Activated T-helper 1 cell treated with anti-CD3 and anti-CD28 coated beads, Interleukin-12 subunit alpha, Interleukin-12 subunit beta, Interleukin-2, Interleukin-4 antibody, amounts not matched to agents 30 ng/mL and 10 ng/mL and 1 ng/mL, durations not matched to agents 14 hours and 24 hours and 36 hours (primary cell): ENCODE measurements around the gene CTAGE1. TPM values are rescaled to one million over a fixed set of nuclear protein-coding genes. Genes with fewer than 3 reads are reported as not detected.

Experiments
- DNase-seq: peaks from one replicate; pipeline ENCODE4 v3.0.0; 2021; ENCODE audit warnings: low spot score
- H3K27ac Mint-ChIP-seq: one replicate; pipeline ENCODE4 v1.8.0; 2021; ENCODE audit warnings: mild to moderate bottlenecking, mixed read lengths
- H3K27me3 Mint-ChIP-seq: one replicate; pipeline ENCODE4 v1.8.0; 2022; ENCODE audit warnings: mild to moderate bottlenecking, moderate library complexity, mixed read lengths; ENCODE audit not compliant: insufficient read depth
- H3K36me3 Mint-ChIP-seq: one replicate; pipeline ENCODE4 v1.8.0; 2021; ENCODE audit warnings: low read depth, mixed read lengths
- H3K4me1 Mint-ChIP-seq: one replicate; pipeline ENCODE4 v1.8.0; 2021; ENCODE audit warnings: low read depth, mixed read lengths
- H3K4me3 Mint-ChIP-seq: one replicate; pipeline ENCODE4 v1.8.0; 2021; ENCODE audit warnings: mild to moderate bottlenecking, moderate library complexity, mixed read lengths
- H3K9me3 Mint-ChIP-seq: one replicate; pipeline ENCODE4 v1.8.0; 2021; ENCODE audit warnings: mixed read lengths
- intact Hi-C: fragments of 100-400 bp; cut with micrococcal nuclease; formaldehyde crosslinking; loops from one replicate; pipeline ENCODE4 v1.15.1; 2024
- total RNA-seq: library from RNA; stranded (reverse); gene quantifications from 2 replicates; pipeline ENCODE4 v1.2.3, GENCODE V29; 2022

The CTAGE1 gene, protein sequence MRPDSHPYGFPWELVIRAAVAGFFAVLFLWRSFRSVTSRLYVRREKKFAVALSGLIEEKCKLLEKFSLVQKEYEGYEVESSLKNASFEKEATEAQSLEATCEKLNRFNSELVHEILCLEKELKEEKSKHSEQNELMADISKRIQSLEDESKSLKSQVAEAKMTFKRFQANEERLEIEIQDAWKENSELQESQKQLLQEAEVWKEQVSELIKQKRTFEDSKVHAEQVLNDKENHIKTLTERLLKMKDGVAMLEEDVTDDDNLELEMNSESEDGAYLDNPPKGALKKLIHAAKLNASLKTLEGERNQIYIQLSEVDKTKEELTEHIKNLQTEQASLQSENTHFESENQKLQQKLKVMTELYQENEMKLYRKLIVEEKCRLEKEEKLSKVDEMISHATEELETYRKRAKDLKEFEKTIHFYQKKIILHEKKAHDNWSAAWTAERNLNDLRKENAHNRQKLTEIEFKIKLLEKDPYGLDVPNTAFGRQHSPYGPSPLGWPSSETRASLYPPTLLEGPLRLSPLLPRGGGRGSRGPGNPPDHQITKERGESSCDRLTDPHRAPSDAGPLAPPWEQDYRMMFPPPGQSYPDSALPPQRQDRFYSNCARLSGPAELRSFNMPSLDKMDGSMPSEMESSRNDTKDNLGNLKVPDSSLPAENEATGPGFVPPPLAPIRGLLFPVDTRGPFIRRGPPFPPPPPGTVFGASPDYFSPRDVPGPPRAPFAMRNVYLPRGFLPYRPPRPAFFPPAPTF
- total RNA-seq = not detected in 2 replicates

DNA sequence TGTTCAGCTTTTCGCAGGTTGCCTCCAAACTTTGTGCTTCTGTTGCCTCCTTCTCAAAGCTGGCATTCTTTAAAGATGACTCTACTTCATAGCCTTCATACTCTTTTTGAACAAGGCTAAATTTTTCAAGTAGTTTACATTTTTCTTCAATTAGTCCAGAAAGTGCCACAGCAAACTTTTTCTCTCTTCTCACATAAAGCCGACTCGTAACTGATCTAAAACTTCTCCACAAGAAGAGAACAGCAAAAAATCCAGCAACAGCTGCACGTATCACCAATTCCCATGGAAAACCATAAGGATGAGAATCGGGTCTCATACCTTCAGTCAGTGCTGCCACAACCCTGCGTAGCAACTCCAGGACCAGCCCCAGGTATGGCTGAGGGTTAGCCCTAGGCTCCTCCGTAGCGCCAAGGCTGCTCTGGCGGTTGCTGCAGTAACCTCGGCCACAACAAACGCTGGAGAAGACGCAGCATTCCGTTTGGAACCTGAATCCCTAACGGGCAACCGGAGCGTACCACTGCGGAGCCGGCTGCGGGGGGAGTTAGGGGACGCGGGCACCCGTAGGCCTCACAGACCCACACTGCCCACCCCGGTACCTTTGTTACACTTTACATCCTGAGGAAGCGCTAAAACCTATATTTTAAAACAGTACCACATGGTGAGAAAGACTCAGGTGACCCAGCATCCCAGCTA lies at the start of gene CTAGE1:
Gene CTAGE1, minus strand, starts transcription at position 420 of the 693 bp plus-strand sequence. Its CDS starts 104 bp downstream, at position 316.
- Mint-ChIP-seq H3K27me3 (no peaks in the 10 kb centered on the region), H3K27ac (no peak within 1 kb of the TSS), H3K4me3 (no peak within 1 kb of the TSS), H3K36me3 (no peaks in the 10 kb centered on the region), H3K9me3 (peaks cover 9% of the 10 kb centered on the region), H3K4me1 (no peaks in the 10 kb centered on the region)
- no peak for DNase-seq
- intact Hi-C loops = no loop called here

DNA sequence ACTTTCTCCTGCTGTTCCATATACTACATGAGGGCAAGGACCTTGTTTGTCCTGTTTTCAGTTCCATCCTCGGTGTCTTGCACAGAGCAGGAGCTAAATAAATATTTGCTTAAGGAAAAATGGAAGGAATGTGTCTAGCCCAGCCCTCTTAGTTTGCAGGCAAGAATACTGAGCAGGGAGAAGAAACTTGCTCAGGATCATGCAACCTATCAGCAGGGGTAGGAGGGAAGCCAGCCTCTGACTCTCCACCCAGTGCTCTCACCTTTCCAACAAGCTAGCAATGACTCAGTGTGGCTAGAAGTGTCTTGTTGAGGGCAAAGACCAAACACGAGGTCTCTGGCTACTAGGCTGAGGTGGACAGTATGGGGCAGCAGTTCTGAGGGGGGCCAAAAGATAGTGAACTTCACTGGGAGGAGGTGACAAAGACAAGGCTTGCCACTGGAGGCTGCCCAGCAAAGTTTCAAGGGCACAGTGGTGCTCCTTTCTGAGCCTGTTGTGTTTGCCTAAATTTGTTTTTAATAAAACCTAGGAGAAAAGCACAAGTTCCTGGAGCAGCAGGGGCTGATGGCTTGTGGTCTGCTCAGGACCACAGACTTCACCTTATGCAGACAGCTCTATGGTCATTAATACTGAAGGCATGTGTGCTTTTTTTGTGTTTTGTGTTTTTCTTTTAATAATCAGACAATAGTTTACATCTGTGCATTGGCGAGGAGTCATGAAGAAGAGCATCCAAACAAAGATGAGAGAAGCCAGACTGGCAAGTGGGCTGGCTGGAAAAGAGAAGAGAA lies 49.1 kb upstream of the CTAGE1 start:
- H3K4me1 Mint-ChIP-seq = no peaks in the 10 kb centered on the region
- no peak for DNase-seq
- no peaks in the 10 kb centered on the region for H3K36me3 Mint-ChIP-seq
- H3K4me3 Mint-ChIP-seq = no peak overlapping the region
- H3K27me3 Mint-ChIP-seq = no peaks in the 10 kb centered on the region
- H3K9me3 Mint-ChIP-seq = no peaks in the 10 kb centered on the region
- no peak overlapping the region for H3K27ac Mint-ChIP-seq
- intact Hi-C loops = no loop called here

DNA sequence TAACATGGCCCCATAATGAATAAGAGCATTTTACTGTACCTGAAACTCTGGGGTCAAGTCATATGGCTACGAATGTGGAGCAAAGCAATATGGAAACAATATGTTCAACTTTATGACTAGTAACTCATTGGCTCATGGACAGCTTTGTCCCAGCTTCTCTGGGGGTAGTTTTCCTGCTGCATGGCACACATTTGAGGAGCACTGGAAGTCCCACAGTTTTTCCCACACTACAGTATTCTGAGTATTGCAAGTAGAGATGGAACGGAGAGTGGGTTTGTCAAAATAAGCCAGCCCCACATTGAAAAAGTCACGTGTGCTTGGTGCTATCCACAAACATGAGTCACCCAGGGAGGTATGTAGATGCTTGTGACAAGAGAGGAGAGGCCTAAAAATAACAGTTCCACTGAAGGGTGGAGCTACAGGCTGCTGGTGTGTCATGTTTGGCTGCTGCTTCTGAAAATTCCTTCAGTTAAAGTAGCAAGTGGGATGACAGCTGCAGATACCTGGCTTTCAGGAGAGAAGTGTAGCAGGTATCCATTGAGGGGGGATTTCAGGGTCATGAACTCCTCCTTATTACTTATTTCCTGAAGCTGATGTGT lies 48.2 kb upstream of the CTAGE1 start:
- H3K9me3 Mint-ChIP-seq = no peaks in the 10 kb centered on the region
- no peaks in the 10 kb centered on the region for H3K27me3 Mint-ChIP-seq
- H3K4me1 Mint-ChIP-seq = no peaks in the 10 kb centered on the region
- H3K27ac Mint-ChIP-seq = no peak overlapping the region
- intact Hi-C loops = no loop called here
- H3K36me3 Mint-ChIP-seq = no peaks in the 10 kb centered on the region
- no peak for DNase-seq
- H3K4me3 Mint-ChIP-seq = no peak overlapping the region

DNA sequence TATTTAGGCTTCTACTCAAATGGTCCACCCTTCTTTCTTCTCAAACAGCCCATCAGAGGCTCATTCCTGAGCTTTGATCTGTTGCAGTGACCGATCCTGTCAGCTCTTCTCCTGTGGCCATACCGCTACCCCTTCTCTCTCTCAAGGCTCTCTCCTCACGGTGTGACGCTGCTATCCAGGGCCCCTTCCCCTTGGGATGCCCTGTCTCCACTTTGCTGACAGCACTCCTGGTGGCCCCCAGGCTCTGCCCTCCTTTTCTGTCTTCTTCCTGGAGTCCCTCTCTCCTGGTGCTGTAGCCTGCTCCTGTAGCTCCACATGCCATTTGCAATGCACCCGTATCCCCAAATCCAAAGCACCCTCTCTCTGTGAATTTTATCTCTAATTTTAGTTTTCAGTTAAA lies 45.4 kb upstream of the CTAGE1 start:
- Mint-ChIP-seq H3K9me3 (no peaks in the 10 kb centered on the region), H3K4me1 (no peaks in the 10 kb centered on the region), H3K27me3 (no peaks in the 10 kb centered on the region), H3K27ac (no peak overlapping the region), H3K4me3 (no peak overlapping the region), H3K36me3 (no peaks in the 10 kb centered on the region)
- no peak for DNase-seq
- intact Hi-C loops = no loop called here

DNA sequence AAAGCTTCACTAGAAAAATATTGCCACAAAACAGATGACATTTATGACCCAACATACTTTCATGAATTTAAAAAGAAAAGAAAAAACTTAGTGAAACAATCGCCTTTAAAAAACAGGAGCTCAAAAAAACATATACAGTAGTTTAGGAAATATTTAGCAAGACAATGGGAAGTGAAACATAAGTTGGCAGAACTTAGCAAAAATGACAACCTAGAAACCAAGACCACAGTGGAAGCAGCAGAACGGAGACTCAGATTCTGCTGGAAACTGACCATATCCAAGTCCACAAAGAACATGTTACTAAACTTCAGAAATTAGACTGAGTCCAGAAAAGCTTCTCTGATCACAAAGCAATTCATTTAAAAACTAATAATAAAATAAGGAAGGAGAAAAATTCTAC lies 41.8 kb upstream of the CTAGE1 start:
- no peak for DNase-seq
- intact Hi-C loops = no loop called here
- no peaks in the 10 kb centered on the region for H3K4me1 Mint-ChIP-seq
- H3K9me3 Mint-ChIP-seq = no peaks in the 10 kb centered on the region
- no peaks in the 10 kb centered on the region for H3K36me3 Mint-ChIP-seq
- H3K4me3 Mint-ChIP-seq = no peak overlapping the region
- H3K27ac Mint-ChIP-seq = no peak overlapping the region
- H3K27me3 Mint-ChIP-seq = no peaks in the 10 kb centered on the region

DNA sequence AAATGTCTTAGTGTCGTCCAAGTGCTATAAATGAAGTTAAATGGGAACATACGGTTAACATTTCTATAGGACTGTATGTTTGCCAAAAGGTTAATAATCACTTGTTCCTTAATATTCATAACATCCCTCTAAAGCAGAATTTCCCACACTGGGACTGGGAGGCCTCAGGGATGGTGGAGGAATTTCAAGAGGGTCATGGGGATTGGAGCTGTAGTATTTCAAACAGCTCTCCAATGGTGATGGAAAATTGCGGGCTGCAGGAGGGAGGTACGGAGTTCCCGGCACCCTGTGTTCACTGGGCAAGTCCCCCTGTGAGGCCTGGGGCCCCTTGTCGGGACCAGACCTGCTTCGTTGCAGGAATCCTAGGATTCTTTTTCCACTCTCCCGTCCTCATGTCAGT lies 39.8 kb upstream of the CTAGE1 start:
- no peak overlapping the region for H3K4me3 Mint-ChIP-seq
- no peaks in the 10 kb centered on the region for H3K4me1 Mint-ChIP-seq
- no peak for DNase-seq
- no peak overlapping the region for H3K27ac Mint-ChIP-seq
- no peaks in the 10 kb centered on the region for H3K36me3 Mint-ChIP-seq
- intact Hi-C loops = no loop called here
- H3K27me3 Mint-ChIP-seq = no peaks in the 10 kb centered on the region
- no peaks in the 10 kb centered on the region for H3K9me3 Mint-ChIP-seq

DNA sequence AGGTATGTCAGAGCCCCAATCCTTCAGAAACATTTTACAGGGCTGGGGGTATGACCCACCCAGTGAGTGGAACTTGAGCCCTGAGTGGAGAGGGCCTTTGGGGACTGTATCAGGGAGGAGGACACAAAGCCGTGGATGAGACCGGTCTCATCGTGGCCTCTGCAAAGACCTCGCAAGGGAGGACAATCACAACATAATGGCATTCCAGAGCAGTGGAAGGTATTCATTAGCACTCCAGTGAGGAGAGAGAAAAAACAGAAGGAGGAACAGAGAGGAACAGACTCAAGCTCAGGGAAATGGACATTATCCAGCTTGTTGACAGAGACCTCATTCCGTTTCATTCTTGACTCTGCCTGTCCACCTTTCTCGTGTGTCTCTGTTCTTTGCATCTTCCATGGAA lies 38.8 kb upstream of the CTAGE1 start:
- Mint-ChIP-seq H3K36me3 (no peaks in the 10 kb centered on the region), H3K27ac (no peak overlapping the region), H3K4me3 (no peak overlapping the region), H3K27me3 (no peaks in the 10 kb centered on the region), H3K4me1 (no peaks in the 10 kb centered on the region), H3K9me3 (no peaks in the 10 kb centered on the region)
- no peak for DNase-seq
- intact Hi-C loops = no loop called here

DNA sequence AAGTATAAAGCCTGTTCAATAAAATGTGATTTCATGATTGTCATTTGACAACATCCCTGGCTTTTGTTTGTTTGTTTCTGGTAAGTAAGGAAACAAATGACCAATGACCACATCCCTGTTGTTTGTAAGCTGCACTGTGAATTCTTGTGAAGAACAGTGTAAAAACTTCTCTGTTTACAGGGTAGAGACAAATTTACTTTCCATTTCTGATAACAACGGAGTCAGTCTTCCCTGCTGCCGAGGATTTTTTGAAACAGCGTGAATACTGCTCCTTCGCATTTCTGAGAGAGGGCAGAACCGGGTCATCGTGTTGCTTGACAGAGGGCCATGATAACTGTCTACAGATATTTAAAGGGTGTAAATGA lies 38.4 kb upstream of the CTAGE1 start:
- H3K27ac Mint-ChIP-seq = no peak overlapping the region
- no peak overlapping the region for H3K4me3 Mint-ChIP-seq
- intact Hi-C loops = no loop called here
- no peaks in the 10 kb centered on the region for H3K27me3 Mint-ChIP-seq
- H3K36me3 Mint-ChIP-seq = no peaks in the 10 kb centered on the region
- no peak for DNase-seq
- no peaks in the 10 kb centered on the region for H3K4me1 Mint-ChIP-seq
- H3K9me3 Mint-ChIP-seq = peaks cover 1% of the 10 kb centered on the region

DNA sequence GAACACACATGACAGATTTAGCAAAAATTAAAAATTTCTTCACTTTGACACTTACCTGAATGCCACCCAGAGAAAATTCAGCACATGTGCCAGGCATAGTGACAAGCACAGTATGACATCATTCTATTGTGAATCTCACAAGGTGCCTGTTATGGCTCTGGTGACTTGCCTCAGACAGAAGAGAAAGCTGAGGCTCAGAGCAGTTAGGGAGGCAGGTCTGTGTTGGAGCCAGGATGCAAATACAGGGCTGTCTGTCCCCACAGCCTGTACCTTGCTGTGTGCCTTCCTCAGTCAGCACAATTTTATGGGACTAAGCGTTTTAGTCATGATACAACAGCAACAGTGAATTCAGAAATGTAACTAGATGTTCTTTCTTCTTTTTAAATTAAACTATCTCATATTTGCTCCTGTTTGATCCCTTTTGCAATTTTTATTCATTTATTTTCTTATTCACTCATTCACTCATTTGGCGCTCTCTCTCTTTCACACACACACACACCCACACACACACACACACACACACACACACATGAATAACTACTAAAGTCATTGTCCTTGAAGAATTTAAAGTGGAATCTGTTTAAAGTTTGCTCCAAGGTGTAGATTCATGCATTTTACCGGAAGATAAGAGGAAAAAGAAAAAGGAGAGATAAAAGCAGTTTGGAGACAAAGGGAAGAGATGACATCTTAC lies 37.9 kb upstream of the CTAGE1 start:
- Mint-ChIP-seq H3K4me1 (no peaks in the 10 kb centered on the region), H3K27me3 (no peaks in the 10 kb centered on the region), H3K36me3 (no peaks in the 10 kb centered on the region), H3K27ac (no peak overlapping the region), H3K4me3 (no peak overlapping the region), H3K9me3 (peaks cover 6% of the 10 kb centered on the region)
- DNase-seq = no peak
- intact Hi-C loops = no loop called here

DNA sequence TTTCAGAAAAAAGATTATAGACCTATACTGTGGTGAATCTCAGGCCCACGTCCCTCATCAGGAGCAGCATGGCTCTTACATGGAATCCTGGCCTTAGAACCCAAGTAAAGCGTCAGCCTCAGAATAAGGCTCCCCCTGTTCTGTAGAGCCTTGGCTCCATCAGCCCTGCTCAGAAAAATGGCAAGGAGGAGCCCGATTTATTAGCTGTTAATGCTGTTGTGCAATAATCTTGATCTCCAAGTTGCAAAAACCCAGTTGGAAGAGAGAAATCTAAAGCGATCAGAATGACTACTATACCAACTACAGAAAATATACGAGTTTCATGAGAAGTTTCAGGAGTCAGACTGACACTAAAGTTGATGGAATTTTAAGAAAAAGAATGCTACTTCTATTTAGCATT lies 35.6 kb upstream of the CTAGE1 start:
- no peaks in the 10 kb centered on the region for H3K36me3 Mint-ChIP-seq
- DNase-seq = no peak
- H3K27me3 Mint-ChIP-seq = no peaks in the 10 kb centered on the region
- intact Hi-C loops = no loop called here
- H3K4me3 Mint-ChIP-seq = no peak overlapping the region
- H3K27ac Mint-ChIP-seq = no peak overlapping the region
- no peaks in the 10 kb centered on the region for H3K4me1 Mint-ChIP-seq
- H3K9me3 Mint-ChIP-seq = peaks cover 13% of the 10 kb centered on the region

DNA sequence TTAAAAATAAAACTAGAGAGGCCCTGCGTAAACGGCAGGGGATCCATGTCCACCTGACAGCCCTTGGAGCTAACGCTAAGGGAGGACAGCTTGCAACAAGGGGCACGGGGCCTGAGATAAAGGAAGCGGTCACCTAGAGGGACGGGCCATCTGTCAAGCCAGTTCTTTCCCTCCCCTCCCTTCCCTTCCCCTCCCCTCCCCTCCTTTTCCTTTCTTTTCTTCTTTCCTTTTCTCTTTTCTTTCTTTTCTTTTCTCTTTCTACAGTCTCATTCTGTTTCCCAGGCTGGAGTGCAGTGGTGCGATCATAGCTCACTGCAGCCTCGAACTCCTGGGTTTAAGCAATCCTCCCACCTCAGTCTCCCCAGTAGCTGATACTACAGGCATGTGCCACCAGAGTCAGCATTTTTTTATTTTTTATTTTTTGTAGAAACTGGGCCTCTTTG lies 34.5 kb upstream of the CTAGE1 start:
- H3K4me1 Mint-ChIP-seq = no peaks in the 10 kb centered on the region
- H3K27ac Mint-ChIP-seq = no peak overlapping the region
- no peaks in the 10 kb centered on the region for H3K36me3 Mint-ChIP-seq
- no peak overlapping the region for H3K4me3 Mint-ChIP-seq
- peaks cover 13% of the 10 kb centered on the region for H3K9me3 Mint-ChIP-seq
- no peaks in the 10 kb centered on the region for H3K27me3 Mint-ChIP-seq
- DNase-seq = no peak
- intact Hi-C loops = no loop called here

DNA sequence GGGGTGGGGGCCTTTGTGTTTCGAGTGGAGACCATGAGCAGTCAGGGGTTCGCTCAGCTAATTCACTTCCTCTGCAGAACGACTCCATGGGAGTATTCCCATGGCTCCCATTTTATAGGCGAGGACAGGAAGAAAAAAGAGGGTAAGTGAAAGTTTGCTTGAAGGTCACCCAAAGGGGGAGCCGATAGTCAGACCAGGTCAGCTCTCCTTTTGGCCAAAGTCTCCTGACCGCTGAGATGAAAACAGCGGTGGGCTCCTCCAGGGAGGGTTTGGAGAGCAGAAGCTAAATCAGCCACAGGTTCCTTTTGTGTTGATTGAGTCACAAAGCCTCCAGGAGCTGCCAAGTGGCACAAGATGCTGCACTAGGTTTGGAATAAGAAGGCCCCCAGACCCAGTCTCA lies 34.1 kb upstream of the CTAGE1 start:
- intact Hi-C loops = no loop called here
- H3K4me1 Mint-ChIP-seq = no peaks in the 10 kb centered on the region
- no peaks in the 10 kb centered on the region for H3K36me3 Mint-ChIP-seq
- H3K4me3 Mint-ChIP-seq = no peak overlapping the region
- no peak for DNase-seq
- peaks cover 13% of the 10 kb centered on the region for H3K9me3 Mint-ChIP-seq
- H3K27ac Mint-ChIP-seq = no peak overlapping the region
- H3K27me3 Mint-ChIP-seq = no peaks in the 10 kb centered on the region
